ENCODE data around the gene PBX4.
"Not testable (repeated sequence)": the region's sequence is repeated elsewhere in the genome, so short reads cannot be mapped to it uniquely, and the experiment has no call there.

PBX4 gene

GRCh38 chr19:19618219-19619051 is at the start of gene PBX4:
Gene PBX4, minus strand, starts transcription at chr19:19618687. Its CDS starts 58 bp downstream, at chr19:19618629.
- peak; percentile 96 to 97 (median 97) for DNase-seq (ENCODE audit: low read depth in 2 of 3, low spot score in 2 of 3)

GRCh38 chr19:19665420-19665948 is 47.0 kb upstream of the PBX4 start:
- not testable (repeated sequence) for DNase-seq (ENCODE audit: low read depth in 2 of 3, low spot score in 2 of 3)

GRCh38 chr19:19663256-19664120 is 45.0 kb upstream of the PBX4 start, which contains the start of gene ATP13A1:
Gene ATP13A1, minus strand, starts transcription at chr19:19663676. Its CDS starts 10 bp downstream, at chr19:19663666.
- peak; percentile 76 to 87 (median 85) for DNase-seq (ENCODE audit: low read depth in 2 of 3, low spot score in 2 of 3)

GRCh38 chr19:19662871-19663255 is 44.4 kb upstream of the PBX4 start:
- DNase-seq (ENCODE audit: low read depth in 2 of 3, low spot score in 2 of 3): no peak

GRCh38 chr19:19662344-19662743 is 43.9 kb upstream of the PBX4 start:
- DNase-seq (ENCODE audit: low read depth in 2 of 3, low spot score in 2 of 3): no peak

GRCh38 chr19:19661675-19662251 is 43.3 kb upstream of the PBX4 start:
- DNase-seq (ENCODE audit: low read depth in 2 of 3, low spot score in 2 of 3): no peak

- DNase-seq (ENCODE audit: low read depth in 2 of 3, low spot score in 2 of 3): no peak
These were observed 42.7 kb upstream of the PBX4 start for GRCh38 chr19:19661141-19661674.

GRCh38 chr19:19659646-19660245 is 41.3 kb upstream of the PBX4 start:
- no peak for DNase-seq (ENCODE audit: low read depth in 2 of 3, low spot score in 2 of 3)

GRCh38 chr19:19657397-19657783 is 38.9 kb upstream of the PBX4 start:
- DNase-seq (ENCODE audit: low read depth in 2 of 3, low spot score in 2 of 3): no peak

GRCh38 chr19:19656451-19657396 is 38.2 kb upstream of the PBX4 start:
- DNase-seq (ENCODE audit: low read depth in 2 of 3, low spot score in 2 of 3): no peak

GRCh38 chr19:19655641-19656343 is 37.3 kb upstream of the PBX4 start:
- no peak for DNase-seq (ENCODE audit: low read depth in 2 of 3, low spot score in 2 of 3)

- no peak for DNase-seq (ENCODE audit: low read depth in 2 of 3, low spot score in 2 of 3)
These were observed 36.6 kb upstream of the PBX4 start for GRCh38 chr19:19655051-19655594.

- DNase-seq (ENCODE audit: low read depth in 2 of 3, low spot score in 2 of 3): no peak
These were observed 36.0 kb upstream of the PBX4 start for GRCh38 chr19:19654441-19654840.

- no peak for DNase-seq (ENCODE audit: low read depth in 2 of 3, low spot score in 2 of 3)
These were observed 35.2 kb upstream of the PBX4 start for GRCh38 chr19:19653597-19654147.

GRCh38 chr19:19652482-19653295 is 34.2 kb upstream of the PBX4 start:
- no peak for DNase-seq (ENCODE audit: low read depth in 2 of 3, low spot score in 2 of 3)

- no peak for DNase-seq (ENCODE audit: low read depth in 2 of 3, low spot score in 2 of 3)
These were observed 32.6 kb upstream of the PBX4 start for GRCh38 chr19:19651076-19651475.

GRCh38 chr19:19650331-19650730 is 31.8 kb upstream of the PBX4 start:
- no peak for DNase-seq (ENCODE audit: low read depth in 2 of 3, low spot score in 2 of 3)
